GM13976 (cell line): ENCODE results near the gene PROM1.

Source experiments
- DNase-seq: peaks from one replicate; pipeline ENCODE4 v3.0.0; 2012; ENCODE audit warnings: low spot score
- CTCF ChIP-seq: IDR thresholded peaks from 2 replicates; pipeline ENCODE4 v1.5.1; 2012; ENCODE audit warnings: borderline replicate concordance, mild to moderate bottlenecking; ENCODE audit not compliant: insufficient read depth; ENCODE audit errors: extremely low read depth, missing control alignments, control extremely low read depth
- in situ Hi-C: fragments of 300-500 bp; cut with MboI; formaldehyde crosslinking; loops from one replicate; pipeline ENCODE4 v1.12.0; 2022; ENCODE audit warnings: low sequenced_read_pairs, mixed read lengths, inconsistent platforms; ENCODE audit not compliant: unreplicated experiment

Gene PROM1

GRCh38 chr4:15995826-15996225 lies 88.0 kb downstream of the PROM1 start:
- in situ Hi-C loops, result loop anchor here (25.0 kb wide), 2 partner anchors 259 to 509 kb away; no protein-coding TSS in a partner anchor
- no peak for TF ChIP-seq CTCF
- no peak for DNase-seq

GRCh38 chr4:15992167-15992485 lies 91.7 kb downstream of the PROM1 start:
- no peak for DNase-seq
- in situ Hi-C loops, result loop anchor here (25.0 kb wide), 2 partner anchors 255 to 505 kb away; no protein-coding TSS in a partner anchor
- no peak for TF ChIP-seq CTCF

GRCh38 chr4:15990570-15991285 lies 93.1 kb downstream of the PROM1 start:
- in situ Hi-C loops, result loop anchor here (25.0 kb wide), 2 partner anchors 253 to 503 kb away; no protein-coding TSS in a partner anchor
- no peak for TF ChIP-seq CTCF
- DNase-seq, result no peak

- no peak for TF ChIP-seq CTCF
- in situ Hi-C loops, result loop anchor here (25.0 kb wide), 2 partner anchors 252 to 502 kb away; no protein-coding TSS in a partner anchor
- no peak for DNase-seq
Observed at GRCh38 chr4:15989424-15989823, 94.4 kb downstream of the PROM1 start.

- DNase-seq, result no peak
- TF ChIP-seq CTCF, result no peak
- in situ Hi-C loops, result loop anchor here (25.0 kb wide), 2 partner anchors 251 to 501 kb away; no protein-coding TSS in a partner anchor
Observed at GRCh38 chr4:15988222-15988621, 95.6 kb downstream of the PROM1 start.

- in situ Hi-C loops, result loop anchor here (25.0 kb wide), 2 partner anchors 250 to 500 kb away; no protein-coding TSS in a partner anchor
- no peak for TF ChIP-seq CTCF
Observed at GRCh38 chr4:15986907-15987306, 96.9 kb downstream of the PROM1 start.

More at GRCh38 chr4:15986907-15987306, 96.9 kb downstream of the PROM1 start:
- DNase-seq, result no peak
